Measurements from ENCODE around the gene TRIM52.
"Not testable (repeated sequence)": the region's sequence is repeated elsewhere in the genome, so short reads cannot be mapped to it uniquely, and the experiment has no call there.

Gene TRIM52

DNA sequence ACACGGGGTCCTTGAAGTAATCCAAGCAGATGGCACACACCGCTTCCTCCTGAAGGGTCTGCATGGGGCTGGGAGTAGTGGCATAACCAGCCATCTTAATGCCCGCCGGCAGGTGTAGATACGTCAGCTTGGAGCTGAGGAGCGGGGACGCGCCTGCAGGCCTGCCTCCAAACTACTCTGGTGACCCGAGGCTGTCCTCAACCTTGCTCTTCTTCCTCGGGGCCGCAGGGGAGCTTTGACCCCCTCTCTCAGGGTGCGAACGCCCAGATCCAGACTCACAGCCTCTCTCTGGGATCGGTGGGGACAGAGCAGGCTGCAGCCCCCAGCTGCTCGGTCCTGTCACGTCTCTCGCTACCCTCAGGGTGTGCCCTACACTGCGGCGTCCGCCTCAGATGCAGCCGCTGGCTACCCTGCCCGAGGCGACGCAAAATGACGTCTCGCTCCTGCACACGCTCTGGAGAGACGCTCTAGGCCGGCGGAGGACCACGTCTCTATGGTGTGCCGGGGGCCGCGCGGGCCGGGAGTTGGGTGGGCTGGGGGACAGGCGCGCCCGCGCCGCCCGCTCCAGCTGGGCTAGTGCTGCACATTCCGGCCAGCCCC lies at the start of gene TRIM52:
Gene TRIM52, minus strand, starts transcription at position 424 of the 600 bp plus-strand sequence. Its CDS starts 330 bp downstream, at position 94.
- FAIRE-seq, result peak; percentile 92
- DNase-seq (ENCODE audit: extremely low spot score, insufficient read length, low read depth), result peak; percentile 80

GRCh38 chr5:181287331-181287730 lies 26.4 kb upstream of the TRIM52 start:
- FAIRE-seq; DNase-seq (ENCODE audit: extremely low spot score, insufficient read length, low read depth): not testable (repeated sequence)

DNA sequence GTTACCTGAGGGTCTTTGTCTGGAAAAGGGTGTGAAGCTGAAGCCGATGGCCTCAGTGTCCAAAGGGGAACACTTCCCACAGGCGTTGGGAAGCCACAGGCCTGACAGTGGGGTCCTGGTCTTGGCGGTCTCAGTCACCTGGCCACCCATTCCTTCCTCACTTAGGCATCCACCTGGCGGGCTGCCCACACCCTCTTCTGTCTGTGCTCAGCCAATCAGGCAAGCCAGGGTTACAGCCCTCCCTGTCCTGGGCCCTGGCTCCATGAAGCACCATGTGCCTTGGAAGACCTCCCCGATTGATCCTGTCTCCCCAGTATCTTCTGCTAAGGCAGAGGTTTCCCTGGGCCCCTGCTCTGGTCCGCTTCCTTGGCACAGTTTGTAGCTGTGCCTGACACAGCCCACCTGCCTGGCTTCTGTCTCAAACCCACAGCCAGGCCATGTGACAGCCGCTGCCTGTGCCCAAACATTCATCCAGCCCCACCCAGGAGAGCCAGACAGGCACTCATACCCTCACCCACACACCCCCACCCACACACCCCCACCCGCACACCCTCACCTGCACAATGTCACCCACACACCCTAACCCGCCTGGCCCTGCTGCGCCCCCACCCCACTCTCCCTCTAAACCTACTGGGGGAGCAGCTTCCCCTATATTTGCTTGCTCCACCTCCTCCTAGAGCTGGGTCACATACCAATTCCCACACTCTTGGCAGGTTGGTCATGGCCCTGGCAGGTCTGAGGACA lies 25.2 kb upstream of the TRIM52 start:
- DNase-seq (ENCODE audit: extremely low spot score, insufficient read length, low read depth); FAIRE-seq: not testable (repeated sequence)

GRCh38 chr5:181283841-181284755 lies 23.2 kb upstream of the TRIM52 start:
- DNase-seq (ENCODE audit: extremely low spot score, insufficient read length, low read depth); FAIRE-seq: not testable (repeated sequence)

- FAIRE-seq, result no peak
- DNase-seq (ENCODE audit: extremely low spot score, insufficient read length, low read depth), result no peak
Observed at GRCh38 chr5:181283347-181283746, 22.4 kb upstream of the TRIM52 start.

DNA sequence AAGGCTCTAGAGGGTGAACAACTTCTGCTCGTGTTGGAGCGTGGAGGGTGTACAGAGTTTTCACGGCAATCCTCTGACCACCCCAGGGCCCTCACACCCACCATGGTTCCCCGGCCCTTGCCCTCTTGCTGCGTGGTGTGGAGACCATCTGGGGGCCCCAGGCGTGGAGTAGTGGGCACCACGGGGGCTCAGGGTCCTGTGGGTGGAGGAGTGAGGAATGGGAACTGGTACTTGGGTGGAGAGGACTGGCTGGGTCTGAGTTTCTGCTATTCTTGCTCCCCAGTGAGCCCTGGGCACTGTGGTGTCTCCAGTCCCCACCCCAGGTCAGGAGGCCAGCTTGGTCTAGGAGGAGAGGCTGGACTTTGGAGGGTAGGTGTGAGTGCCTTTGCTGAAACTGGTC lies 21.9 kb upstream of the TRIM52 start:
- DNase-seq (ENCODE audit: extremely low spot score, insufficient read length, low read depth), result no peak
- no peak for FAIRE-seq

DNA sequence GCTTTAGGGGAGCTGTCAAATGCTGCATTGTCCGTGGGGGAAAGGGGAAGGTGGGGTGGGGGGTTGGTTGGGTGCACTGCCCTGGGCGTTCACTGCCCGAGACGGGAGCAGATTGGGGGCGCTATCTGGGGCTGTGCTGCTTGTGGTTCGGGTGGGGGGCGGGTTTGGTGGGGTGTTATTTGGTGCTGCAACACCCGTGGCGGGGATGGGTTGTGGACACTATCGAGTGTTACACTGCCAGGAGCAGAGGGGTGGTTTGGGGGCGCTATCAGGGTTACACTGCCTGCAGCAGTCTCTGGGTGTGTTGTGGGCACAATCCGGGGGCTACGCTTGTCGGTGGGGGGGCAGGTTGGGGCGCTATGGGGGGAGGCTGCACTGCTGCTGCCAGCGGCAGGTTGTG lies 21.5 kb upstream of the TRIM52 start:
- FAIRE-seq; DNase-seq (ENCODE audit: extremely low spot score, insufficient read length, low read depth): not testable (repeated sequence)

GRCh38 chr5:181281984-181282316 lies 21.0 kb upstream of the TRIM52 start:
- DNase-seq (ENCODE audit: extremely low spot score, insufficient read length, low read depth), result no peak
- FAIRE-seq, result no peak

DNA sequence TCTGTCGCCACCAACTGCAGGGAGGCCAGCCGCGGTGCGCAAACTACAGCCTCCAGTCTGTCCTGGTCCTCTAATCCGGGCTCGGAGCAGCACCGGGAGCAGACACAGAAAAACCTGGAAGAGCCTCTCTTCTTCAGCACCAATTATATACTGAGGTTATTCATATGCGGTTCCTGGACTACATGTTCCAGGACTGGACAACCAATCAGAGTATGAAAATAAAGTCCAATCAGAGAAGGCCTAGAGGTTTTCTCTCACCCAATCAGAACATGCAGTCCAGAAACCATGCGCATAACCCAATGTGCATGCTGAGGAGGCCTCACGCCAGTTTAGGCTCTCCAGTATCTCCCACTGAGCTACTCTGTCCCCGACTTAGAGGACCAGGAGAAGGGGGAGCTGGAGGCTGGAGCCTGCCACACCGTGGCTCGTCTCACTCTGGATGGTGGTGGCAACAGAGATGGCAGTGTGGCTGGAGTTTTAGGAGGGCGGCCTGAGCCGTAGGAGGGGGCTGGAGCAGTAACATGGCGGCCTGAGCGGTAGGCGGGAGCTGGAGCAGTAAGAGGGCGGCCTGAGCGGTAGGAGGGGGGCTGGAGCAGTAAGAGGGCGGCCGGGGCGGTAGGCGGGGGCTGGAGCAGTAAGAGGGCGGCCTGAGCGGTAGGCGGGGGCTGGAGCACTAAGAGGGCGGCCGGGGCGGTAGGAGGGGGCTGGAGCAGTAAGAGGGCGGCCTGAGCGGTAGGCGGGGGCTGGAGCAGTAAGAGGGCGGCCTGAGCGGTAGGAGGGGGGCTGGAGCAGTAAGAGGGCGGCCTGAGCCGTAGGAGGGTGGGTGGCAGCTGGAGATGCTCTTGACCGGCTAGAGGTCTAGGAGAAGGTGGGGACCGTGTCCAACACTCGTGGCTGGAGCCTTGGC lies 20.4 kb upstream of the TRIM52 start:
- DNase-seq (ENCODE audit: extremely low spot score, insufficient read length, low read depth) (no peak), FAIRE-seq (no peak)

GRCh38 chr5:181280251-181280762 lies 19.4 kb upstream of the TRIM52 start:
- DNase-seq (ENCODE audit: extremely low spot score, insufficient read length, low read depth) (no peak), FAIRE-seq (no peak)

DNA sequence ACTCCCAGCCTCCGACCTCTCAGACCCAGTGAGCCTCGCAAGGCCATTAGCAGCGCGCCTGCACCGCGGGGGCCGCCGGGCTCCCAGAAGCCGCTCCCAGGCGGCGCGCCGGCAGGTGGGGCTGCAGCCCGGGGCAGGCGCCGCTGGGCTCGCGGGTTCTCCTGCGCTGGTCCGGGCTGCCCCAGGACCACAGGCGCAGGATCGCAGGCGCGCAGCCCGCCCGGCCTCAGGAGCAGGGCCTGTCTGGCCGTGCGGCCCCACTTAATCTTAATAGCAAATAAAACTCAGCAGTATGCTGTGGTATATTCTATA lies 12.4 kb upstream of the TRIM52 start:
- not testable (repeated sequence) for FAIRE-seq; DNase-seq (ENCODE audit: extremely low spot score, insufficient read length, low read depth)

- no peak for FAIRE-seq
- DNase-seq (ENCODE audit: extremely low spot score, insufficient read length, low read depth), result no peak
Observed at GRCh38 chr5:181271081-181271480, 10.1 kb upstream of the TRIM52 start.

DNA sequence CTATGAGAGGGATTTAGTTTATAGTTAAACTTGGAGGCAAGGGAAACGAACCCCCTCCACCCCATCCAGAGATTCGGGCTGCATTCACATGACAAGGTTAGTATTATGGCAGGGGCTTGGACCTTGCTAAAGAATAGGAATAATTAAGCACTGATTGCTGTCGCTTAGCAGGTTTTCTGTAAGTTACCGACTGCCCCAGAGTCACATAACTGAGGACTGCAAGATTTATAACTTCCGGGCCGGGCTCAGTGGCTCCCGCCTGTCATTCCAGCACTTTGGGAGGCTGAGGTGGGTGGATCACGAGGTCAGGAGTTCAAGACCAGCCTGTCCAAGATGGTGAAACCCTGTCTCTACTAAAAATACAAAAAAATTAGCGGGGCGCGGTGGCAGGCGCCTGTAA lies 7.0 kb upstream of the TRIM52 start:
- DNase-seq (ENCODE audit: extremely low spot score, insufficient read length, low read depth); FAIRE-seq: not testable (repeated sequence)

- not testable (repeated sequence) for FAIRE-seq; DNase-seq (ENCODE audit: extremely low spot score, insufficient read length, low read depth)
Observed at GRCh38 chr5:181267291-181267904, 6.5 kb upstream of the TRIM52 start.

- FAIRE-seq, result no peak
- no peak for DNase-seq (ENCODE audit: extremely low spot score, insufficient read length, low read depth)
Observed at GRCh38 chr5:181265092-181265671, 4.2 kb upstream of the TRIM52 start.

DNA sequence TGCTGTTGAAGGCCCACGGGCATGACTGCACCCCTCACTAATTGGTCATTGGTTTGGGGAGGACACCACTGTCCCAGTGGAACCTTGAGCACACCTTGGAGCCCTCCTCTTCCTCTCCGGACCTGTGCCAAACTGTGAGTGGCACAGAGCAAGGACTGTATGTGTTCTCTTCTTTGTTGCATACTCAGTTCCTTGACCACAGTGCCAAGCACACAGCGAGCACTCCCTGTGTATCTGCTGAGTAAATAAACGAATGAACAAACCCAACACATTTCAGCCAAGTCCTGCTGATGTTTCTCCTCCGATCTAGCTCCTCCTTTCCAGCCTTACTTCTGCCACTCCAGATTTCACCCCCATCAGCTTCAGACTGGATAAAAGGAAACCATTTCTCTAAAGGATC lies 2.7 kb upstream of the TRIM52 start:
- FAIRE-seq (no peak), DNase-seq (ENCODE audit: extremely low spot score, insufficient read length, low read depth) (no peak)

DNA sequence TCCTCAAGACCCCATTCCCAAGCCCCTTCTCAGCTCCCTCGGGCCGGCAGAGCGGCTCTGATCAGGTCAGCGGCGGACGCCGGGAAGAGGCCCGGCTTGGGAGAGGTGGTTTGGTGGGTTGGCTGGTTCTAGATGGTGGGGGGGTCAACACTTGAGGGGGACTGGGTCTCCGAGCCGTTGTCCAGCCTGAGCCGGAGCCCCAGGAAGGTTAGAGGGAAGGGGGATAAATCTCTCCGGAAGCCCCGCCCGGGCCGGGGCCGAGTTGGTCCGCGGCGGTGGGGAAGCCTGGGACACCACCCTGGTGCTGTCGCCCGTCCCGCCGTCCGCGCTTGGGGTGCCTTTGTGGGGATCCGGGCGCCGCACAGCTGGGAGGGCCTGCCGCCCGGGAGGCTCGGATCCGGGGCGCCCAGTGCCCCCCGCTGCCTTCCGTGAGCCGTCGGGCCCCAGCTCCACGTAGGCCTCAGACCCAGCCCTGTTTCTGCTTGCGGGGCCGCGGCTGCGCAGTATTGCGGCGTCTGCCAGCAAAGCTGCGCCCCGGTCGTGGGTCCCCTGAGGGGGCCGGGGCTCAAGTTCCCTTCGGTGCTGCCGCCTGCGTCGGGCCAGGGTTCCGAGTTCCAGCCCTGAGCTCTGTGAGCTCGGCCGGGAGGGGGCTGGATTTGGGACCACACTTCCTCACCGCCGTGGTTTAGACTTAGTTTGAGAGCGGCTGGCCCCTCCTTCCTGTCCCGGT lies 542 bp upstream of the TRIM52 start:
- DNase-seq (ENCODE audit: extremely low spot score, insufficient read length, low read depth), result no peak
- peak; percentile 68 for FAIRE-seq

All from GM18507 (cell line).